ENCODE measurements around the gene MACROD2.

DNA sequence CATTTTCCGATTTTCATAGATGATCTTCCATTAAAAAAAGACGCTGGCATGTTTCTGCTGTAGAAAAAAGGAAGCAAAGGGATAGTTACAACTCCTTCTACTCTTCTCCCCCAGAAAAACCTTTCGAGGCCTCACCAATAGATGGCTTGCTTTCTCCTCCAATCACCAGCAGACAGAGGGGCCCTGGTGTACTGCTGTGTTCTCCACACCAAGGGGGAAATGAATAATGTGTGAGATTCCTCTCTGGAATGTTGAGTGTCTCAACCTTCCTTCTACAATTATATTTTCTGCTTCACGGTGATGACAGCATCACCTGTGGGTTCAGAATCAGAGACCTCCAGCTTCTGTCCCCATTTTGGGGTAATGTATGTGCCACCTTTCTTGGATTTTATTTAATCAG is 527.8 kb downstream of the MACROD2 start:
- TF ChIP-seq, protein P1, sequence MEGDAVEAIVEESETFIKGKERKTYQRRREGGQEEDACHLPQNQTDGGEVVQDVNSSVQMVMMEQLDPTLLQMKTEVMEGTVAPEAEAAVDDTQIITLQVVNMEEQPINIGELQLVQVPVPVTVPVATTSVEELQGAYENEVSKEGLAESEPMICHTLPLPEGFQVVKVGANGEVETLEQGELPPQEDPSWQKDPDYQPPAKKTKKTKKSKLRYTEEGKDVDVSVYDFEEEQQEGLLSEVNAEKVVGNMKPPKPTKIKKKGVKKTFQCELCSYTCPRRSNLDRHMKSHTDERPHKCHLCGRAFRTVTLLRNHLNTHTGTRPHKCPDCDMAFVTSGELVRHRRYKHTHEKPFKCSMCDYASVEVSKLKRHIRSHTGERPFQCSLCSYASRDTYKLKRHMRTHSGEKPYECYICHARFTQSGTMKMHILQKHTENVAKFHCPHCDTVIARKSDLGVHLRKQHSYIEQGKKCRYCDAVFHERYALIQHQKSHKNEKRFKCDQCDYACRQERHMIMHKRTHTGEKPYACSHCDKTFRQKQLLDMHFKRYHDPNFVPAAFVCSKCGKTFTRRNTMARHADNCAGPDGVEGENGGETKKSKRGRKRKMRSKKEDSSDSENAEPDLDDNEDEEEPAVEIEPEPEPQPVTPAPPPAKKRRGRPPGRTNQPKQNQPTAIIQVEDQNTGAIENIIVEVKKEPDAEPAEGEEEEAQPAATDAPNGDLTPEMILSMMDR (IDR thresholded peaks at IDR 0.05; ENCODE audit: insufficient read depth, low read length, poor library complexity, severe bottlenecking), result no peak
- no peak for TF ChIP-seq EZH2phosphoT487 (conservative IDR thresholded peaks at IDR 0.05; ENCODE audit: low read length)
